Measurements from ENCODE around the gene ACVR1. TPM values are rescaled to one million over a fixed set of nuclear protein-coding genes. Genes with fewer than 3 reads are reported as not detected.

Gene ACVR1
- total and polyA plus RNA-seq, 4 donors: 7.5 to 38.3 (median 23.4) TPM

GRCh38 chr2:157747280-157747679 is 128.8 kb downstream of the ACVR1 start:
- peaks cover 0 to 2% (median 0%) of the 10 kb centered on the region in 5 donors for H3K4me1 ChIP-seq (ENCODE audit: control insufficient read depth in 5 of 5, insufficient read depth in 5 of 5, low read length in 5 of 5)
- no peaks in the 10 kb centered on the region for H3K27me3 ChIP-seq (ENCODE audit: control insufficient read depth in 3 of 3, insufficient read depth in 3 of 3, low read length in 2 of 3)
- TF ChIP-seq, protein P1, sequence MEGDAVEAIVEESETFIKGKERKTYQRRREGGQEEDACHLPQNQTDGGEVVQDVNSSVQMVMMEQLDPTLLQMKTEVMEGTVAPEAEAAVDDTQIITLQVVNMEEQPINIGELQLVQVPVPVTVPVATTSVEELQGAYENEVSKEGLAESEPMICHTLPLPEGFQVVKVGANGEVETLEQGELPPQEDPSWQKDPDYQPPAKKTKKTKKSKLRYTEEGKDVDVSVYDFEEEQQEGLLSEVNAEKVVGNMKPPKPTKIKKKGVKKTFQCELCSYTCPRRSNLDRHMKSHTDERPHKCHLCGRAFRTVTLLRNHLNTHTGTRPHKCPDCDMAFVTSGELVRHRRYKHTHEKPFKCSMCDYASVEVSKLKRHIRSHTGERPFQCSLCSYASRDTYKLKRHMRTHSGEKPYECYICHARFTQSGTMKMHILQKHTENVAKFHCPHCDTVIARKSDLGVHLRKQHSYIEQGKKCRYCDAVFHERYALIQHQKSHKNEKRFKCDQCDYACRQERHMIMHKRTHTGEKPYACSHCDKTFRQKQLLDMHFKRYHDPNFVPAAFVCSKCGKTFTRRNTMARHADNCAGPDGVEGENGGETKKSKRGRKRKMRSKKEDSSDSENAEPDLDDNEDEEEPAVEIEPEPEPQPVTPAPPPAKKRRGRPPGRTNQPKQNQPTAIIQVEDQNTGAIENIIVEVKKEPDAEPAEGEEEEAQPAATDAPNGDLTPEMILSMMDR (IDR thresholded peaks at IDR 0.05; ENCODE audit: control extremely low read depth, extremely low read depth): no peak
- WGBS, 2 donors: 93 to 95% methylated on average over 3 of the region's 3 CpGs
- ATAC-seq (ENCODE audit: insufficient read depth, low FRiP score) (no peak), DNase-seq (no peak)
- H3K9me3 ChIP-seq (ENCODE audit: control insufficient read depth in 4 of 4, insufficient read depth in 3 of 4, low read length in 3 of 4): no peaks in the 10 kb centered on the region
- no peak overlapping the region for H3K4me3 ChIP-seq
- H3K36me3 ChIP-seq (ENCODE audit: control insufficient read depth in 4 of 4, insufficient read depth in 4 of 4, low read length in 4 of 4): peaks cover 2 to 21% (median 13%) of the 10 kb centered on the region in 4 donors
- no peak overlapping the region for H3K27ac ChIP-seq (ENCODE audit: low read depth in 1 of 2, low read length in 1 of 2)
- H3K9ac ChIP-seq (ENCODE audit: insufficient read depth in 1 of 2, low read length in 2 of 2): no peak overlapping the region

DNA sequence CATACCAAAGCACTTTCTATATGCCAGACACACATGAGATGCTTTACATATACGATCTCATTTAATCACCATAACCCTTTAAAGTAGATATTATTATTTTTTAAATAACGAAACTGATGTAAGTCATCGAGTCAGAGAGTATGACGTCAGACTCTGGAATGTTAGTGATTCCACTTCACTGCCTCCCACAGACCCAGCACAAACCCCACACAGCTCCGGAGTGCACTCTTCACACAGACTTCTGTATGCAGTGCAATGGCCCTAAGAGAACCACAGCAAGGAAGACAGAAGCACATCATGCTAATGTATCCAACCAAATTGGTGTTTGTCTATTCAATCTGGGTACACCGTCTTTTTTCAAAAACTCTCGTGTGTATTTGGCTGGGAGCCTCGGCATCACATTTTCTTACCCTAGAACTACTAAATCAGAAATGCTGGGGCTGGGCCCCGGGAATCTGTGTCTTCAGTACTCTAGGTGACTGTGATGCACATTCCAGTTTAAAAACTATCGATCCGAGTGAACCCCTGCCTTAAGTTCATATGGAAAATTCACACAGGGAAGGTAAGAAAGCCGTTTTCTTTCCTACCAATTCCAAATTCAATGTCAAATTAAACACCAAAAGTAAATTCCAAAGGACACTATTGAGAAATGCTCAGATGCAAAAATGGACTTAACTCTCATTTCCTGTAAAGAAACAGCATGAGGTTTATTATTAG is 129.7 kb downstream of the ACVR1 start:
- Histone ChIP-seq H3K36me3 (ENCODE audit: control insufficient read depth in 4 of 4, insufficient read depth in 4 of 4, low read length in 4 of 4) (peaks cover 2 to 14% (median 9%) of the 10 kb centered on the region in 4 donors), H3K27me3 (ENCODE audit: control insufficient read depth in 3 of 3, insufficient read depth in 3 of 3, low read length in 2 of 3) (no peaks in the 10 kb centered on the region), H3K9me3 (ENCODE audit: control insufficient read depth in 4 of 4, insufficient read depth in 3 of 4, low read length in 3 of 4) (no peaks in the 10 kb centered on the region), H3K4me3 (no peak overlapping the region), H3K27ac (ENCODE audit: low read depth in 1 of 2, low read length in 1 of 2) (no peak overlapping the region), H3K9ac (ENCODE audit: insufficient read depth in 1 of 2, low read length in 2 of 2) (no peak overlapping the region), H3K4me1 (ENCODE audit: control insufficient read depth in 5 of 5, insufficient read depth in 5 of 5, low read length in 5 of 5) (peaks cover 0 to 2% (median 0%) of the 10 kb centered on the region in 5 donors)
- DNase-seq (no peak), ATAC-seq (ENCODE audit: insufficient read depth, low FRiP score) (no peak)
- TF ChIP-seq, protein P1 (IDR thresholded peaks at IDR 0.05; ENCODE audit: control extremely low read depth, extremely low read depth): no peak
- 91 to 94% methylated on average over 12 of the region's 12 CpGs for WGBS, 2 donors

- 97% methylated on average over 6 of the region's 6 CpGs for WGBS, 2 donors
- ATAC-seq (ENCODE audit: insufficient read depth, low FRiP score) (no peak), DNase-seq (no peak)
- H3K4me1 ChIP-seq (ENCODE audit: control insufficient read depth in 5 of 5, insufficient read depth in 5 of 5, low read length in 5 of 5): peaks cover 0 to 2% (median 0%) of the 10 kb centered on the region in 5 donors
- H3K36me3 ChIP-seq (ENCODE audit: control insufficient read depth in 4 of 4, insufficient read depth in 4 of 4, low read length in 4 of 4): peaks cover 0 to 5% (median 2%) of the 10 kb centered on the region in 4 donors
- H3K9ac ChIP-seq (ENCODE audit: insufficient read depth in 1 of 2, low read length in 2 of 2): no peak overlapping the region
- H3K4me3 ChIP-seq: no peak overlapping the region
- no peak overlapping the region for H3K27ac ChIP-seq (ENCODE audit: low read depth in 1 of 2, low read length in 1 of 2)
- TF ChIP-seq, protein P1 (IDR thresholded peaks at IDR 0.05; ENCODE audit: control extremely low read depth, extremely low read depth): no peak
- H3K9me3 ChIP-seq (ENCODE audit: control insufficient read depth in 4 of 4, insufficient read depth in 3 of 4, low read length in 3 of 4): no peaks in the 10 kb centered on the region
- no peaks in the 10 kb centered on the region for H3K27me3 ChIP-seq (ENCODE audit: control insufficient read depth in 3 of 3, insufficient read depth in 3 of 3, low read length in 2 of 3)
These were observed 131.5 kb downstream of the ACVR1 start for GRCh38 chr2:157744571-157745076.

Measured in lung (tissue), 12 donors.